Endodermal cell (in vitro differentiated cells): ENCODE measurements around the gene SOX13. TPM values are rescaled to one million over a fixed set of nuclear protein-coding genes. Genes with fewer than 3 reads are reported as not detected.
"Not testable (repeated sequence)": the region's sequence is repeated elsewhere in the genome, so short reads cannot be mapped to it uniquely, and the experiment has no call there.

ENCODE experiments used
- DNase-seq: peaks from one replicate; pipeline ENCODE4 v3.0.0-alpha.2; 2017
- H3K27ac ChIP-seq: 2 replicates; pipeline ENCODE4 v1.5.1; 2013; ENCODE audit warnings: mild to moderate bottlenecking, low read depth, low read length, moderate library complexity
- H3K27me3 ChIP-seq: 2 replicates; pipeline ENCODE4 v1.6.1; 2013; ENCODE audit warnings: mild to moderate bottlenecking, low read length, moderate library complexity; ENCODE audit not compliant: insufficient read depth, control insufficient read depth, poor library complexity, severe bottlenecking
- H3K36me3 ChIP-seq: 2 replicates; pipeline ENCODE4 v1.7.0; 2013; ENCODE audit warnings: mild to moderate bottlenecking, low read length, moderate library complexity; ENCODE audit not compliant: control insufficient read depth, insufficient read depth
- H3K4me1 ChIP-seq: one replicate; pipeline ENCODE4 v1.7.0; 2013; ENCODE audit warnings: low read length; ENCODE audit not compliant: control insufficient read depth, insufficient read depth
- H3K4me3 ChIP-seq: 2 replicates; pipeline ENCODE4 v1.5.1; 2013; ENCODE audit warnings: mild to moderate bottlenecking, low read length, moderate library complexity
- H3K9ac ChIP-seq: 2 replicates; pipeline ENCODE4 v1.6.1; 2013; ENCODE audit warnings: mild to moderate bottlenecking, low read length, moderate library complexity; ENCODE audit not compliant: poor library complexity, severe bottlenecking; ENCODE audit errors: extremely low read depth
- H3K9me3 ChIP-seq: 2 replicates; pipeline ENCODE4 v1.6.1; 2013; ENCODE audit warnings: mild to moderate bottlenecking, low read length, moderate library complexity; ENCODE audit not compliant: control insufficient read depth
- H3K27ac Mint-ChIP-seq: 2 replicates; pipeline ENCODE4 v1.8.0; 2020; ENCODE audit warnings: mixed read lengths
- H3K27me3 Mint-ChIP-seq: 2 replicates; pipeline ENCODE4 v1.8.0; 2021; ENCODE audit warnings: mild to moderate bottlenecking, mixed read lengths; ENCODE audit not compliant: insufficient read depth
- H3K36me3 Mint-ChIP-seq: 2 replicates; pipeline ENCODE4 v1.8.0; 2020; ENCODE audit warnings: low read depth, mixed read lengths
- H3K4me1 Mint-ChIP-seq: 2 replicates; pipeline ENCODE4 v1.8.0; 2020; ENCODE audit warnings: mixed read lengths
- H3K4me3 Mint-ChIP-seq: 2 replicates; pipeline ENCODE4 v1.8.0; 2020; ENCODE audit warnings: mild to moderate bottlenecking, moderate library complexity, mixed read lengths
- H3K9me3 Mint-ChIP-seq: 2 replicates; pipeline ENCODE4 v1.8.0; 2020; ENCODE audit warnings: mild to moderate bottlenecking, mixed read lengths
- WGBS, 2 experiments: methylation state at CpG; one replicate each; pipeline versions ENCODE4 v1.1.5 to v1.1.7; 2013; ENCODE audit warnings: missing lambda C conversion rate in 2 of 2, mixed read lengths in 1 of 2; ENCODE audit not compliant: insufficient coverage in 1 of 2, insufficient read length in 1 of 2; 5-methylcytosine and 5-hydroxymethylcytosine counted together
- total RNA-seq, 2 donors: library from RNA; stranded (reverse); fragmentation: NEBNext Ultra II Directional in 1 of 2; extraction: Animal tissue kit (Norgen Biotek cat#: 25700) in 1 of 2; gene quantifications; 2 replicates in 1 of 2; 3 replicates in 1 of 2; pipeline ENCODE4 v1.2.1, GENCODE V29; 2021
- TF ChIP-seq, protein P1 (sequence below): fragments of 200-600 bp; sonication (generic); conservative IDR thresholded peaks from 2 replicates; pipeline ENCODE4 v1.5.0; 2021; ENCODE audit warnings: antibody characterized with exemption, mild to moderate bottlenecking

Gene SOX13
- total RNA-seq, 2 donors from 2014 or later, result 75.3 to 85.3 TPM

DNA sequence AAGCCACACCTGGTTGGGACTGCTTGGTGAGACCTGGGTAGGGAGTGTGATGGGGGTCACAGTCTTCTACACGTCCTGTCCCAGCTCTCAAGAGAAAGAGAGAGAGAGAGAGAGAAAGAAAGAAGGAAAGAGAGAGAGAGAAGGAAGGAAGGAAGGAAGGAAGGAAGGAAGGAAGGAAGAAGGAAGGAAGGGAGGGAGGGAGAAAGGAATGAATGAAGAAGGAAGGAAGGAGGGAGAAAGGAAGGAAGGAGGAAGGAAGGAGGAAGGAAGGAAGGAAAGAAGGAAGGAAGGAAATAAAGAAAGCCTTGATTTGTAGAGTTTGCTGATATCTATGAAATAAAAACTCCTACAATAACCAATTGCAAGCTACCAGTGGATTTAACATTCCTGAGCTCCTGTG is 28.5 kb upstream of the SOX13 start:
- DNase-seq, result no peak
- Histone ChIP-seq H3K27me3 (no peaks in the 10 kb centered on the region), H3K9ac (no peak overlapping the region), H3K4me1 (no peaks in the 10 kb centered on the region), H3K9me3 (no peaks in the 10 kb centered on the region), H3K36me3 (no peaks in the 10 kb centered on the region), H3K27ac (no peak overlapping the region), H3K4me3 (no peak overlapping the region)
- H3K27ac Mint-ChIP-seq, result no peak overlapping the region
- TF ChIP-seq, protein P1, sequence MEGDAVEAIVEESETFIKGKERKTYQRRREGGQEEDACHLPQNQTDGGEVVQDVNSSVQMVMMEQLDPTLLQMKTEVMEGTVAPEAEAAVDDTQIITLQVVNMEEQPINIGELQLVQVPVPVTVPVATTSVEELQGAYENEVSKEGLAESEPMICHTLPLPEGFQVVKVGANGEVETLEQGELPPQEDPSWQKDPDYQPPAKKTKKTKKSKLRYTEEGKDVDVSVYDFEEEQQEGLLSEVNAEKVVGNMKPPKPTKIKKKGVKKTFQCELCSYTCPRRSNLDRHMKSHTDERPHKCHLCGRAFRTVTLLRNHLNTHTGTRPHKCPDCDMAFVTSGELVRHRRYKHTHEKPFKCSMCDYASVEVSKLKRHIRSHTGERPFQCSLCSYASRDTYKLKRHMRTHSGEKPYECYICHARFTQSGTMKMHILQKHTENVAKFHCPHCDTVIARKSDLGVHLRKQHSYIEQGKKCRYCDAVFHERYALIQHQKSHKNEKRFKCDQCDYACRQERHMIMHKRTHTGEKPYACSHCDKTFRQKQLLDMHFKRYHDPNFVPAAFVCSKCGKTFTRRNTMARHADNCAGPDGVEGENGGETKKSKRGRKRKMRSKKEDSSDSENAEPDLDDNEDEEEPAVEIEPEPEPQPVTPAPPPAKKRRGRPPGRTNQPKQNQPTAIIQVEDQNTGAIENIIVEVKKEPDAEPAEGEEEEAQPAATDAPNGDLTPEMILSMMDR, result no peak
- peaks cover 13% of the 10 kb centered on the region for H3K4me1 Mint-ChIP-seq
- peaks cover 4% of the 10 kb centered on the region for H3K36me3 Mint-ChIP-seq
- no peaks in the 10 kb centered on the region for H3K9me3 Mint-ChIP-seq
- H3K27me3 Mint-ChIP-seq, result peaks cover 3% of the 10 kb centered on the region
- no peak overlapping the region for H3K4me3 Mint-ChIP-seq
- 91 to 100% methylated on average over 1 of the region's 1 CpG for WGBS, 2 experiments

DNA sequence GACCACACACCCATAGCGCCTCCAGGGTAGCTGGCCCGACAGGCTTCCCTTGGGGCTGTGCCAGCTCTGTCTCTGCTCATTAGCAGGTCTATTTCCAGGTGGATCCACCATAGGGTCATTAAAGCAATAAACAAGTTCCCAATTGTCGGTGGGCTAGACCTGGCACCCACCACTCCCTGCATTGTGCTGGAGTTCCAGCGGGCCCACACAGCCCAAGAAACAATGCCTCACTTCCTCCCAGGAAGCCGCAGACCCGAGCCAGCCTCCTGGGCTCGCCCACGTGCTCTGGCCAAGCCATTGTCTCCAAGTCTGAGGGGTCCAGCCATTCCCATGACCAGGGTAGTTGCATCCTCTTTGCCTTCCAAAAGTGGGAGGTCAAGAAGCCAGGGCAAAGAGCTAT is 27.5 kb upstream of the SOX13 start:
- H3K27ac ChIP-seq, result no peak overlapping the region
- no peaks in the 10 kb centered on the region for H3K9me3 Mint-ChIP-seq
- H3K9me3 ChIP-seq, result no peaks in the 10 kb centered on the region
- TF ChIP-seq, protein P1, result no peak
- peaks cover 13% of the 10 kb centered on the region for H3K4me1 Mint-ChIP-seq
- peaks cover 4% of the 10 kb centered on the region for H3K36me3 Mint-ChIP-seq
- H3K27me3 ChIP-seq, result no peaks in the 10 kb centered on the region
- no peaks in the 10 kb centered on the region for H3K36me3 ChIP-seq
- no peak overlapping the region for H3K4me3 Mint-ChIP-seq
- H3K4me1 ChIP-seq, result no peaks in the 10 kb centered on the region
- no peak for DNase-seq
- WGBS, 2 experiments, result 90% methylated on average over 8 of the region's 8 CpGs
- H3K27ac Mint-ChIP-seq, result no peak overlapping the region
- no peak overlapping the region for H3K9ac ChIP-seq
- H3K27me3 Mint-ChIP-seq, result peaks cover 3% of the 10 kb centered on the region
- no peak overlapping the region for H3K4me3 ChIP-seq

DNA sequence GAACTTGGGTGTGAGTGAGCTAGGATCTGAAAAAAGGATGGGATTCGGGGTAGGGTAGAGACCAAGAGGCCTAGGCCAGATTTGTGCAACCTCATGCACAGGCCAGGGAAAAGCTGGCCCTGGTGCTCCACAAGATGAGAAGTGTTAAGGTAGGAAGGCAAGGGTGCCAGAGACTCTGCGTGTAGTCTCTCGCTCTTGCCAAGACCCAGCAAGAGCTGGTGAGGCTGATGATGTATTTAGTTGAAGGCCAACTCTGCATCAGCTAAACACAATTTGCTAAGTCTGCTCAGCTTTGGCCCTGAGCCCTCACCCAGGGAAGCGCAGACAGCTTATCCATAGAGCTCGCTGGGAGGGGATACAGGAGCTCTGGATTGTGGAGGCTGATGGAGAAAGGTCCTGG is 26.6 kb upstream of the SOX13 start:
- DNase-seq, result no peak
- TF ChIP-seq, protein P1, result no peak
- Mint-ChIP-seq H3K36me3 (peaks cover 4% of the 10 kb centered on the region), H3K9me3 (no peaks in the 10 kb centered on the region), H3K4me3 (no peak overlapping the region), H3K27me3 (peaks cover 3% of the 10 kb centered on the region), H3K27ac (peak overlapping the region; percentile 39), H3K4me1 (peaks cover 7% of the 10 kb centered on the region)
- Histone ChIP-seq H3K9ac (no peak overlapping the region), H3K4me3 (no peak overlapping the region), H3K4me1 (no peaks in the 10 kb centered on the region), H3K9me3 (no peaks in the 10 kb centered on the region), H3K27ac (no peak overlapping the region), H3K36me3 (no peaks in the 10 kb centered on the region), H3K27me3 (no peaks in the 10 kb centered on the region)
- 92 to 95% methylated on average over 5 of the region's 5 CpGs for WGBS, 2 experiments

DNA sequence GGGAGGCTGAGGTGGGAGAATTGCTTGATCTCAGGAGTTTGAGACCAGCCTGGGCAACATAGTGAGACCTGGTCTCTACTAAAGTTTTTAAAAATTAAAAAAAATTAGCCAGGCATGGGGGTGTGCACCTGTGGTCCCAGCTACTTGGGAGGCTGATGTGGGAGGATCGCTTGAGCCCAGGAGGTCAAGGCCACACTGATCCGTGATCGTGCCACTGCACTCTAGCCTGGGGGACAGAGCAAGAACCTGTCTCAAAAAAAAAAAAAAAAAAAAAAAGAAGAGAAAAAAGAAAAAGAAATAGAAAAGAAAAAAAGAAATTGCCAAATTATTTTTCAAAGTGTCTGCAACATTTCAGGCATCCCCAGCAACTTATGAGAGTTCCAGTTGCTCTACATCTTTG is 24.1 kb upstream of the SOX13 start:
- not testable (repeated sequence) for H3K27me3 ChIP-seq, H3K9me3 Mint-ChIP-seq, H3K4me3 Mint-ChIP-seq, H3K27me3 Mint-ChIP-seq, H3K27ac Mint-ChIP-seq, H3K4me1 ChIP-seq, H3K9me3 ChIP-seq, H3K36me3 Mint-ChIP-seq, DNase-seq, H3K4me3 ChIP-seq, H3K4me1 Mint-ChIP-seq, H3K36me3 ChIP-seq, H3K9ac ChIP-seq, H3K27ac ChIP-seq
- 82 to 89% methylated on average over 2 to 3 of the region's 3 CpGs for WGBS, 2 experiments
